AG08396 (cell line): Measurements from ENCODE around the gene USP10.

Experiments used
- DNase-seq: peaks from one replicate; pipeline ENCODE4 v3.0.0; 2012; ENCODE audit warnings: low spot score, mixed read lengths

Gene USP10

GRCh38 chr16:84700446-84701300, 873 bp downstream of the USP10 start:
- peak; percentile 21 for DNase-seq

GRCh38 chr16:84703681-84704080, 3.9 kb downstream of the USP10 start:
- DNase-seq: no peak

- no peak for DNase-seq
These were observed 4.5 kb downstream of the USP10 start for GRCh38 chr16:84704253-84704652.

- no peak for DNase-seq
These were observed 7.1 kb downstream of the USP10 start for GRCh38 chr16:84706856-84707255.

GRCh38 chr16:84709609-84710008, 9.8 kb downstream of the USP10 start:
- DNase-seq: no peak

- no peak for DNase-seq
These were observed 10.9 kb downstream of the USP10 start for GRCh38 chr16:84710686-84711085.

GRCh38 chr16:84712138-84712671, 12.4 kb downstream of the USP10 start:
- no peak for DNase-seq

- no peak for DNase-seq
These were observed 13.3 kb downstream of the USP10 start for GRCh38 chr16:84712801-84713775.

- DNase-seq: no peak
These were observed 14.2 kb downstream of the USP10 start for GRCh38 chr16:84714028-84714427.

GRCh38 chr16:84715424-84715823, 15.6 kb downstream of the USP10 start:
- no peak for DNase-seq

GRCh38 chr16:84715854-84716253, 16.1 kb downstream of the USP10 start:
- DNase-seq: no peak

- no peak for DNase-seq
These were observed 16.9 kb downstream of the USP10 start for GRCh38 chr16:84716740-84717139.

- DNase-seq: no peak
These were observed 17.7 kb downstream of the USP10 start for GRCh38 chr16:84717484-84717883.

- DNase-seq: no peak
These were observed 20.4 kb downstream of the USP10 start for GRCh38 chr16:84720177-84720579.

GRCh38 chr16:84722068-84722467, 22.3 kb downstream of the USP10 start:
- DNase-seq: no peak

- no peak for DNase-seq
These were observed 24.1 kb downstream of the USP10 start for GRCh38 chr16:84723906-84724305.

- no peak for DNase-seq
These were observed 25.0 kb downstream of the USP10 start for GRCh38 chr16:84724606-84725309.

GRCh38 chr16:84725481-84726078, 25.8 kb downstream of the USP10 start:
- DNase-seq: no peak

GRCh38 chr16:84726079-84726668, 26.4 kb downstream of the USP10 start:
- peak; percentile 70 for DNase-seq

- DNase-seq: no peak
These were observed 27.1 kb downstream of the USP10 start for GRCh38 chr16:84726669-84727467.
